Pancreas (tissue), 10 donors: ENCODE measurements around the gene CFAP100. TPM values are rescaled to one million over a fixed set of nuclear protein-coding genes. Genes with fewer than 3 reads are reported as not detected.

Source experiments
- ATAC-seq, 4 donors: fragments of 200-7000 bp; cut with Tn5 transposase; one replicate each; pipeline versions ENCODE4 v1.8.0 to v1.9.1; 2020; ENCODE audit warnings: mild to moderate bottlenecking in 4 of 4, moderate library complexity in 4 of 4
- DNase-seq, 6 donors: peaks; one replicate each; pipeline ENCODE4 v3.0.0-alpha.2; 2020
- FAIRE-seq: peaks from 2 replicates; lab custom pipeline; 2012; peaks lifted over from hg19 to GRCh38; lab: Jason Lieb, UNC
- H3K27ac ChIP-seq, 4 donors: fragments of 200-600 bp; sonication (generic); 1 replicate in 3 of 4; 2 replicates in 1 of 4; pipeline versions ENCODE4 v1.5.0 to v1.8.0; 2020
- H3K27me3 ChIP-seq, 4 donors: fragments of 200-600 bp; one replicate each; pipeline ENCODE4 v1.8.0; 2021
- H3K36me3 ChIP-seq, 3 donors: fragments of 200-600 bp; sonication (generic) in 1 of 3; one replicate each; pipeline versions ENCODE4 v1.5.0 to v1.8.0; 2020 to 2021
- H3K4me1 ChIP-seq, 3 donors: fragments of 200-600 bp; one replicate each; pipeline ENCODE4 v1.8.0; 2021
- H3K4me3 ChIP-seq, 4 donors: fragments of 200-600 bp; sonication (generic) in 2 of 4; one replicate each; pipeline versions ENCODE4 v1.5.0 to v1.8.0; 2020 to 2021
- H3K9me3 ChIP-seq, 4 donors: fragments of 200-600 bp; one replicate each; pipeline ENCODE4 v1.8.0; 2021
- WGBS, 2 donors: extraction: QIAGEN DNeasy Blood & Tissue Kit; methylation state at CpG; one replicate each; pipeline ENCODE4 v1.1.7; 2013; 5-methylcytosine and 5-hydroxymethylcytosine counted together
- intact Hi-C, 3 donors: fragments of 100-400 bp; cut with DNase I; formaldehyde crosslinking; loops; one replicate each; pipeline versions ENCODE4 v1.11.1 to v1.14.2; 2022
- polyA plus RNA-seq, 2 donors: library from polyadenylated mRNA; stranded (reverse); fragments of 200-250 nt; gene quantifications; one replicate each; pipeline ENCODE4 v1.2.3, GENCODE V29; 2013
- total RNA-seq, 6 donors: library from RNA; stranded (reverse); fragmentation: NEBNext Ultra II Directional in 4 of 6; extraction: Animal tissue kit (Norgen Biotek cat#: 25700) in 4 of 6; gene quantifications; one replicate each; pipeline versions ENCODE4 v1.2.1 to v1.2.4, GENCODE V29; 2021 to 2023
- TF ChIP-seq, protein P1 (sequence below), 4 donors: fragments of 200-600 bp; sonication (generic) in 3 of 4; IDR thresholded peaks; one replicate each; pipeline versions ENCODE4 v1.5.0 to v1.8.0; 2021; ENCODE audit warnings: antibody characterized with exemption in 4 of 4
- donor health status: healthy with polysubstance abuse.
- donor health status: DM: no; HTN: no; CAD: no; lungs with moderate emphysema.
- donor health status: DM: no; HTN: no; CAD: no.
- donor health status: control.
- donor health status: control.
- donor health status: Bipolar disorder and iron deficiency.
- donor health status: DM: yes; HTN: yes; CAD: no.
- donor health status: DM: no; HTN: no; CAD: no.
- donor health status: DM: no; HTN: no; CAD: no.
- donor health status: DM: yes; HTN: yes; CAD: no.

The CFAP100 gene
- total and polyA plus RNA-seq, 8 donors = not detected

GRCh38 chr3:126417515-126417914, 22.8 kb downstream of the CFAP100 start:
- FAIRE-seq = no peak
- H3K27ac ChIP-seq = peak overlapping the region in 1 of 4 donors; percentile 2

GRCh38 chr3:126417981-126418530, 23.3 kb downstream of the CFAP100 start:
- no peak for FAIRE-seq
- Histone ChIP-seq H3K4me1 (peaks cover 0 to 5% (median 0%) of the 10 kb centered on the region in 3 donors), H3K36me3 (no peaks in the 10 kb centered on the region), H3K4me3 (no peak overlapping the region), H3K9me3 (no peaks in the 10 kb centered on the region), H3K27ac (no peak overlapping the region), H3K27me3 (no peaks in the 10 kb centered on the region)
- TF ChIP-seq, protein P1, sequence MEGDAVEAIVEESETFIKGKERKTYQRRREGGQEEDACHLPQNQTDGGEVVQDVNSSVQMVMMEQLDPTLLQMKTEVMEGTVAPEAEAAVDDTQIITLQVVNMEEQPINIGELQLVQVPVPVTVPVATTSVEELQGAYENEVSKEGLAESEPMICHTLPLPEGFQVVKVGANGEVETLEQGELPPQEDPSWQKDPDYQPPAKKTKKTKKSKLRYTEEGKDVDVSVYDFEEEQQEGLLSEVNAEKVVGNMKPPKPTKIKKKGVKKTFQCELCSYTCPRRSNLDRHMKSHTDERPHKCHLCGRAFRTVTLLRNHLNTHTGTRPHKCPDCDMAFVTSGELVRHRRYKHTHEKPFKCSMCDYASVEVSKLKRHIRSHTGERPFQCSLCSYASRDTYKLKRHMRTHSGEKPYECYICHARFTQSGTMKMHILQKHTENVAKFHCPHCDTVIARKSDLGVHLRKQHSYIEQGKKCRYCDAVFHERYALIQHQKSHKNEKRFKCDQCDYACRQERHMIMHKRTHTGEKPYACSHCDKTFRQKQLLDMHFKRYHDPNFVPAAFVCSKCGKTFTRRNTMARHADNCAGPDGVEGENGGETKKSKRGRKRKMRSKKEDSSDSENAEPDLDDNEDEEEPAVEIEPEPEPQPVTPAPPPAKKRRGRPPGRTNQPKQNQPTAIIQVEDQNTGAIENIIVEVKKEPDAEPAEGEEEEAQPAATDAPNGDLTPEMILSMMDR (IDR thresholded peaks at IDR 0.05) = no peak
- intact Hi-C loops = no loop called here
- no peak for ATAC-seq
- 85 to 88% methylated on average over 9 to 11 of the region's 11 CpGs for WGBS, 2 donors
- DNase-seq = peak in 2 of 6 donors; percentile 9 to 23

More at GRCh38 chr3:126417515-126417914, 22.8 kb downstream of the CFAP100 start:
- 76 to 87% methylated on average over 5 of the region's 5 CpGs for WGBS, 2 donors
- TF ChIP-seq, protein P1 (IDR thresholded peaks at IDR 0.05) = no peak
- Histone ChIP-seq H3K4me3 (no peak overlapping the region), H3K36me3 (no peaks in the 10 kb centered on the region), H3K27me3 (no peaks in the 10 kb centered on the region), H3K9me3 (no peaks in the 10 kb centered on the region), H3K4me1 (peaks cover 0 to 5% (median 0%) of the 10 kb centered on the region in 3 donors)
- peak in 1 of 6 donors; percentile 10 for DNase-seq
- ATAC-seq = peak in 1 of 4 donors; percentile 7
- intact Hi-C loops = no loop called here

DNA sequence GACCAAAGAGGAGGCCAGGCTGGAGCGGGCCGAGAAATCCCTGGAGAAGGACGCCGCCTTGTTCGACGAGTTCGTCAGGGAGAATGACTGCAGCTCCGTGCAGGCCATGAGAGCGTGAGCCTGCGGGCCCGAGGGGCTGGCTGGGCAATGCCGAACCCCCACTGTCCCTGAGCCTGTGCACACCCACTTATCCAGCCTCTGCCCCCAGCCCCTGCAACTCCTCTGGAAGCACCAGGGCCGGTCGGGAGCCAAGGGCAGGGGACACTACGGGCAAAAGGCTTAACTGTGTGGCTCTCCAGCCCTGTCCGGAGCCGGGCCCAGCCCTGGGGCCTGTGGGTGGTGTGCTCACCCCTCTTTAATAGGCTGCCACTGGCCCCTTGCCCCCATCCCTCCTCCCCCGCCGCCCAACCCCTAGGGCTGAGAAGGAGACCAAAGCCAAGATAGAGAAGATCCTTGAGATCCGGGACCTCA, 24.0 kb downstream of the CFAP100 start:
- H3K36me3 ChIP-seq = no peaks in the 10 kb centered on the region
- no peak overlapping the region for H3K4me3 ChIP-seq
- no peaks in the 10 kb centered on the region for H3K27me3 ChIP-seq
- ATAC-seq = no peak
- H3K27ac ChIP-seq = no peak overlapping the region
- DNase-seq = peak in 2 of 6 donors; percentile 12 to 69
- intact Hi-C loops = no loop called here
- no peak for FAIRE-seq
- TF ChIP-seq, protein P1 (IDR thresholded peaks at IDR 0.05) = no peak
- peaks cover 0 to 5% (median 0%) of the 10 kb centered on the region in 3 donors for H3K4me1 ChIP-seq
- no peaks in the 10 kb centered on the region for H3K9me3 ChIP-seq
- WGBS, 2 donors = 84 to 87% methylated on average over 20 of the region's 20 CpGs

DNA sequence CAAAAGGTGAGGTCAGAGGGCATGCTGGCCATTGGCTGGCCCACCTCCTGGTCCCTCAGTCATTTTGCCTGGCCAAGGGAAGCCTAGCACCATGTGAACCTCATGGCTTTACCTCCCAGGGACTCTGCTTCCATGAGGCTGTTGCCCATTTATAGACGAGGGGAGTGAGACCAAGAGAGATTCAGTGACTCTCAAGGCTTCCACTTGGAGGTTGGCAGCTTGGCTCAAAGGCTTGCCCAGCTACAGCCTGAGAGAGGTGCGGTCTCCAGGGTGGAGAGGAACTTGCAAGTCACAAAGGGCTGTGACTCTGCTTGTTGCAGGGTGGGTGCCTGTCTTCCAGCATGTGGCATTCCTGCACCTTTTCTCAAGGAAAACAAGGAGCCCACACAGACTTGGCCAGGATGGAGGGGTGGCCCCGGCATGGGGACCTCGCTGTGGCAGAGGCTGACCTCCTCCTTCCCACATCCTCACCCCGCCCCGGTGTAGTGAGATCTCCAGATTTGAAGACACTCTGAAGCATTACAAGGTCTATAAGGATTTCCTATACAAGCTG, 24.5 kb downstream of the CFAP100 start:
- no peak for ATAC-seq
- no peaks in the 10 kb centered on the region for H3K27me3 ChIP-seq
- intact Hi-C loops = no loop called here
- H3K4me3 ChIP-seq = no peak overlapping the region
- TF ChIP-seq, protein P1 (IDR thresholded peaks at IDR 0.05) = no peak
- peak in 1 of 6 donors; percentile 11 for DNase-seq
- H3K4me1 ChIP-seq = peaks cover 0 to 5% (median 0%) of the 10 kb centered on the region in 3 donors
- no peak overlapping the region for H3K27ac ChIP-seq
- H3K9me3 ChIP-seq = no peaks in the 10 kb centered on the region
- FAIRE-seq = no peak
- 85% methylated on average over 6 of the region's 6 CpGs for WGBS, 2 donors
- no peaks in the 10 kb centered on the region for H3K36me3 ChIP-seq
